ENCODE data around the gene COG4. TPM values are rescaled to one million over a fixed set of nuclear protein-coding genes. Genes with fewer than 3 reads are reported as not detected.
"Not testable (repeated sequence)": the region's sequence is repeated elsewhere in the genome, so short reads cannot be mapped to it uniquely, and the experiment has no call there.

The COG4 gene
- total RNA-seq, 1 experiment from 2014 or later, result 45.4 TPM

DNA sequence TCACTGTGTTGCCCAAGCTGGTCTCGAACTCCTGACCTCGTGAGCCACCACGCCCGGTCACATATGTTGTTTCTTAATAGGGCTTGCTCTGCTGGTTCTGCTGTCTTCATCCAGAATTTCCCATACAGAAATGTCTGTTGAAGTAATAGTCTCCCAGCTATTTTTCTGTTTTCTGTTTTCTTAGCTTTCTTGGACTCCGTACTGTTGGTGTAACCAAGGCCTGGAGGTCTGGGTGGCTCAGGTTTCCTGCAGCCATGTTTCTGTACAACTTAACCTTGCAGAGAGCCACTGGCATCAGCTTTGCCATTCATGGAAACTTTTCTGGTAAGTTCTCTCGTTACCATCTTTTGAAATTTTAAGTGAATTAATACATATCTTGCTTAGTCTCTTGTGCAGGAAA is 3.0 kb upstream of the COG4 start:
- CTCF ChIA-PET, result no interaction called here
- Histone ChIP-seq H3K36me3 (ENCODE audit: control insufficient read depth, insufficient read depth, low read length) (peaks cover 20% of the 10 kb centered on the region), H3K4me3 (ENCODE audit: low read depth in 2 of 2, low read length in 2 of 2) (peak overlapping the region; percentile 29 to 30), H3K27ac (ENCODE audit: low read length) (no peak overlapping the region), H3K27me3 (ENCODE audit: control insufficient read depth, insufficient read depth, low read length) (no peaks in the 10 kb centered on the region), H3K4me1 (ENCODE audit: control insufficient read depth, insufficient read depth, low read length) (peaks cover 15% of the 10 kb centered on the region), H3K9me3 (ENCODE audit: control insufficient read depth, insufficient read depth, low read depth, low read length) (no peaks in the 10 kb centered on the region)
- DNase-seq (ENCODE audit: low read depth, low spot score) (no peak), ATAC-seq (no peak)
- intact Hi-C loops (cut with micrococcal nuclease; ENCODE audit: unreplicated experiment), result no loop called here
- TF ChIP-seq POLR2AphosphoS5 (IDR thresholded peaks at IDR 0.05; ENCODE audit: low read depth, low read length), result no peak
- no peak for TF ChIP-seq SIN3A (IDR thresholded peaks at IDR 0.05; ENCODE audit: borderline replicate concordance, insufficient read depth, low read depth, low read length)
- TF ChIP-seq, protein P1, sequence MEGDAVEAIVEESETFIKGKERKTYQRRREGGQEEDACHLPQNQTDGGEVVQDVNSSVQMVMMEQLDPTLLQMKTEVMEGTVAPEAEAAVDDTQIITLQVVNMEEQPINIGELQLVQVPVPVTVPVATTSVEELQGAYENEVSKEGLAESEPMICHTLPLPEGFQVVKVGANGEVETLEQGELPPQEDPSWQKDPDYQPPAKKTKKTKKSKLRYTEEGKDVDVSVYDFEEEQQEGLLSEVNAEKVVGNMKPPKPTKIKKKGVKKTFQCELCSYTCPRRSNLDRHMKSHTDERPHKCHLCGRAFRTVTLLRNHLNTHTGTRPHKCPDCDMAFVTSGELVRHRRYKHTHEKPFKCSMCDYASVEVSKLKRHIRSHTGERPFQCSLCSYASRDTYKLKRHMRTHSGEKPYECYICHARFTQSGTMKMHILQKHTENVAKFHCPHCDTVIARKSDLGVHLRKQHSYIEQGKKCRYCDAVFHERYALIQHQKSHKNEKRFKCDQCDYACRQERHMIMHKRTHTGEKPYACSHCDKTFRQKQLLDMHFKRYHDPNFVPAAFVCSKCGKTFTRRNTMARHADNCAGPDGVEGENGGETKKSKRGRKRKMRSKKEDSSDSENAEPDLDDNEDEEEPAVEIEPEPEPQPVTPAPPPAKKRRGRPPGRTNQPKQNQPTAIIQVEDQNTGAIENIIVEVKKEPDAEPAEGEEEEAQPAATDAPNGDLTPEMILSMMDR (IDR thresholded peaks at IDR 0.05), result no peak
- TF ChIP-seq, protein P2, sequence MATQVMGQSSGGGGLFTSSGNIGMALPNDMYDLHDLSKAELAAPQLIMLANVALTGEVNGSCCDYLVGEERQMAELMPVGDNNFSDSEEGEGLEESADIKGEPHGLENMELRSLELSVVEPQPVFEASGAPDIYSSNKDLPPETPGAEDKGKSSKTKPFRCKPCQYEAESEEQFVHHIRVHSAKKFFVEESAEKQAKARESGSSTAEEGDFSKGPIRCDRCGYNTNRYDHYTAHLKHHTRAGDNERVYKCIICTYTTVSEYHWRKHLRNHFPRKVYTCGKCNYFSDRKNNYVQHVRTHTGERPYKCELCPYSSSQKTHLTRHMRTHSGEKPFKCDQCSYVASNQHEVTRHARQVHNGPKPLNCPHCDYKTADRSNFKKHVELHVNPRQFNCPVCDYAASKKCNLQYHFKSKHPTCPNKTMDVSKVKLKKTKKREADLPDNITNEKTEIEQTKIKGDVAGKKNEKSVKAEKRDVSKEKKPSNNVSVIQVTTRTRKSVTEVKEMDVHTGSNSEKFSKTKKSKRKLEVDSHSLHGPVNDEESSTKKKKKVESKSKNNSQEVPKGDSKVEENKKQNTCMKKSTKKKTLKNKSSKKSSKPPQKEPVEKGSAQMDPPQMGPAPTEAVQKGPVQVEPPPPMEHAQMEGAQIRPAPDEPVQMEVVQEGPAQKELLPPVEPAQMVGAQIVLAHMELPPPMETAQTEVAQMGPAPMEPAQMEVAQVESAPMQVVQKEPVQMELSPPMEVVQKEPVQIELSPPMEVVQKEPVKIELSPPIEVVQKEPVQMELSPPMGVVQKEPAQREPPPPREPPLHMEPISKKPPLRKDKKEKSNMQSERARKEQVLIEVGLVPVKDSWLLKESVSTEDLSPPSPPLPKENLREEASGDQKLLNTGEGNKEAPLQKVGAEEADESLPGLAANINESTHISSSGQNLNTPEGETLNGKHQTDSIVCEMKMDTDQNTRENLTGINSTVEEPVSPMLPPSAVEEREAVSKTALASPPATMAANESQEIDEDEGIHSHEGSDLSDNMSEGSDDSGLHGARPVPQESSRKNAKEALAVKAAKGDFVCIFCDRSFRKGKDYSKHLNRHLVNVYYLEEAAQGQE (IDR thresholded peaks at IDR 0.05; ENCODE audit: insufficient read depth in 1 of 2, low read depth in 2 of 2, low read length in 1 of 2), result no peak
- TF ChIP-seq TCF7L2 (IDR thresholded peaks at IDR 0.05; ENCODE audit: low read depth, low read length), result no peak
- POLR2A ChIA-PET, result no interaction called here
- BruUV-seq (replicated peaks), result no TSS peak
- in situ Hi-C loops (cut with HindIII; ENCODE audit: low pct_unique_long_range_greater_than_20kb, low sequenced_read_pairs), result no loop called here

DNA sequence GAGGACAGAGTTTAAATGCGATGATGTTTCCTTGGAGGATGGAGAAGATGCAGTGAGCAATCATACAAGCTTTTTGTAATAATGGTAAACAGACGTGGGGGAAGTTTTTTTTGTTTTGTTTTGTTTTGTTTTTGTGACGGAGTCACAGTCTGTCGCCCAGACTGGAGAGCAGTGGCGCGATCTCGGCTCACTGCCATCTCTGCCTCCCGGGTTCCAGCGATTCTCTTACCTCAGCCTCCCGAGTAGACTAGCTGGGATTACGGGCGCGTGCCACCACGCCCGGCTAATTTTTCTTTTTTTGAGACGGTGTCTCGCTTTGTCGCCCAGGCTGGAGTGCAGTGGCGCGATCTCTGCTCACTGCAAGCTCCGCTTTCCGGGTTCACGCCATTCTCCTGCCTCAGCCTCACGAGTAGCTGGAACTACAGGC is 1.1 kb upstream of the COG4 start:
- DNase-seq (ENCODE audit: low read depth, low spot score); in situ Hi-C loops (cut with HindIII; ENCODE audit: low pct_unique_long_range_greater_than_20kb, low sequenced_read_pairs); intact Hi-C loops (cut with micrococcal nuclease; ENCODE audit: unreplicated experiment); CTCF ChIA-PET; H3K9me3 ChIP-seq (ENCODE audit: control insufficient read depth, insufficient read depth, low read depth, low read length); H3K27me3 ChIP-seq (ENCODE audit: control insufficient read depth, insufficient read depth, low read length): not testable (repeated sequence)
- H3K4me3 ChIP-seq (ENCODE audit: low read depth in 2 of 2, low read length in 2 of 2), result peak overlapping the region; percentile 79 to 99
- BruUV-seq (replicated peaks), result TSS peak; percentile 91
- POLR2A ChIA-PET, result interaction anchor here (0.6 kb wide), 2 partner anchors 38 to 71 kb away, joined by 5 to 11 read pairs; no protein-coding TSS in a partner anchor
- peaks cover 15% of the 10 kb centered on the region for H3K36me3 ChIP-seq (ENCODE audit: control insufficient read depth, insufficient read depth, low read length)
- H3K27ac ChIP-seq (ENCODE audit: low read length), result peak overlapping the region; percentile 99
- peaks cover 15% of the 10 kb centered on the region for H3K4me1 ChIP-seq (ENCODE audit: control insufficient read depth, insufficient read depth, low read length)
- peak; percentile 45; the same call in 1 of the 2 replicates for ATAC-seq

DNA sequence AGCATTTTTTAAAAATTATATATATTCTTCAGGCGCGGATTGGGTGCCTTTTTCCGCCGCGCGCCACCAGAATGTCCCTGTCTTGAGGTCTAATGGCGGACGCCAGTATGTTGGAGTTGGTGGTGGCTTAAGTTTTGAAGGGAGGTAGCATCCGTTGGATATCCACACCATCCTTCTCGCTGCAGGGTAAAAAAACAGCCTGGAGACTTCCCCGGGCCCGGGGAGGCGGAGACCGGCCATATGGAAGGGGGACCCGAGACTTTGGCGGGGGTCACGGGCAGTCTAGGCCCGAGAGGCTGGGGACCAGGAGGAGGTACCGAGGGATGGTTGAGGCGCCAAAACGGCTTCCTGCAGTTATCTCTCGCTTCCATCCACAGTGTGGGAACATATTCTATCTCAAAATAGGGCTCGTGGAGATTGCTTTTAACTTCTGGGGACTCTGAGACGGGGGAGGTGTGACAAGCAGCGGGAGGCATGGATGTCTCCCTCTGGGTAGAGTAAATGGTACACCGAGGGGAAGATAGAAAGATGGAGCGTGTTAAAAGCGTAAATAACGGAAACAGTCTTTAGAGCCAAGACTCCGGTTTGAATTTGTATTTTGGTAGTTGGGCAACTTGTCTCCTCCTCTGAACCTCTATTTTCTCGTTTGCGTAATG is 517 bp upstream of the COG4 start, which contains the start of gene SF3B3:
Gene SF3B3 (plus strand): TSS at position 74 of the 656 bp plus-strand sequence. CDS start 2,841 bp downstream, outside the sequence.
- intact Hi-C loops (cut with micrococcal nuclease; ENCODE audit: unreplicated experiment) (no loop called here), in situ Hi-C loops (cut with HindIII; ENCODE audit: low pct_unique_long_range_greater_than_20kb, low sequenced_read_pairs) (no loop called here)
- H3K4me3 ChIP-seq (ENCODE audit: low read depth in 2 of 2, low read length in 2 of 2), result peak within 1 kb of the TSS; percentile 79 to 99
- TF ChIP-seq SIN3A (IDR thresholded peaks at IDR 0.05; ENCODE audit: borderline replicate concordance, insufficient read depth, low read depth, low read length), result 0 out of 2 replicates have a peak, but pooled peaks have one; percentile 44
- TF ChIP-seq POLR2AphosphoS5 (IDR thresholded peaks at IDR 0.05; ENCODE audit: low read depth, low read length), result peak; percentile 87
- TF ChIP-seq TCF7L2 (IDR thresholded peaks at IDR 0.05; ENCODE audit: low read depth, low read length), result no peak
- TF ChIP-seq, protein P2 (IDR thresholded peaks at IDR 0.05; ENCODE audit: insufficient read depth in 1 of 2, low read depth in 2 of 2, low read length in 1 of 2), result no peak; a peak in 1 of 4 replicates
- TF ChIP-seq, protein P1 (IDR thresholded peaks at IDR 0.05), result no peak
- peaks cover 15% of the 10 kb centered on the region for H3K4me1 ChIP-seq (ENCODE audit: control insufficient read depth, insufficient read depth, low read length)
- DNase-seq (ENCODE audit: low read depth, low spot score) (peak; percentile 30), ATAC-seq (peak; percentile 83)
- H3K9me3 ChIP-seq (ENCODE audit: control insufficient read depth, insufficient read depth, low read depth, low read length), result no peaks in the 10 kb centered on the region
- H3K27me3 ChIP-seq (ENCODE audit: control insufficient read depth, insufficient read depth, low read length), result no peaks in the 10 kb centered on the region
- H3K27ac ChIP-seq (ENCODE audit: low read length), result peak within 1 kb of the TSS; percentile 99
- no TSS peak for BruUV-seq (replicated peaks)
- peaks cover 12% of the 10 kb centered on the region for H3K36me3 ChIP-seq (ENCODE audit: control insufficient read depth, insufficient read depth, low read length)
- ChIA-PET POLR2A (interaction anchor here (0.6 kb wide), 1 partner anchor 70 kb away, joined by 11 read pairs; no protein-coding TSS in a partner anchor), CTCF (no interaction called here)
